Measurements from ENCODE around the gene ARMCX1. TPM values are rescaled to one million over a fixed set of nuclear protein-coding genes. Genes with fewer than 3 reads are reported as not detected.

Gene ARMCX1
- total RNA-seq, 2 experiments from 2014 or later: 0.61 to 0.66 TPM

DNA sequence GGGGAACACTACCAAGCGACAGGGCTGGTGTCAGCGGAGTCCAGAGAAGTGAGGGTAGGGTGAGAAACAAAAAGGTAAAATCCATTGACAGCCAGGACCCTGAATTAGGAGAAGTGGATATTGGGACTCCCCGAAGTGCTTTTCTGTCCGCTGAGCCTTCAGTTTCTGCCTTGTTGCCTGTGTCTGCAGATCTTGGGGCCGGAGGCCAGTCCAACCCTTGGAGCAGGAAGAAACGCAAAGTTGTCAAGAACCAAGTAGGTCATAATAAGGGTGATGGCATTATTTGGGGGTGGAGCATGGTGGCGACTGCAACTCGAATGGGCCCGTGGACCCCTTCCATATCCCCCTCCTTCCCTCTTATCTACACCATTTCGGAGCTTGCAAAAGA lies 1.0 kb downstream of the ARMCX1 start:
- Mint-ChIP-seq H3K27ac (no peak overlapping the region), H3K27me3 (peaks cover 13% of the 10 kb centered on the region), H3K9me3 (no peaks in the 10 kb centered on the region), H3K4me1 (ENCODE audit: low read depth) (peaks cover 7% of the 10 kb centered on the region), H3K36me3 (ENCODE audit: low read depth) (no peaks in the 10 kb centered on the region), H3K4me3 (peak overlapping the region; percentile 48)
- ATAC-seq (ENCODE audit: poor library complexity): no peak
- H3K4me3 ChIP-seq (ENCODE audit: low read length): no peak overlapping the region
- peaks cover 10% of the 10 kb centered on the region for H3K4me1 ChIP-seq (ENCODE audit: insufficient read depth, low read length)
- TF ChIP-seq, protein P1, sequence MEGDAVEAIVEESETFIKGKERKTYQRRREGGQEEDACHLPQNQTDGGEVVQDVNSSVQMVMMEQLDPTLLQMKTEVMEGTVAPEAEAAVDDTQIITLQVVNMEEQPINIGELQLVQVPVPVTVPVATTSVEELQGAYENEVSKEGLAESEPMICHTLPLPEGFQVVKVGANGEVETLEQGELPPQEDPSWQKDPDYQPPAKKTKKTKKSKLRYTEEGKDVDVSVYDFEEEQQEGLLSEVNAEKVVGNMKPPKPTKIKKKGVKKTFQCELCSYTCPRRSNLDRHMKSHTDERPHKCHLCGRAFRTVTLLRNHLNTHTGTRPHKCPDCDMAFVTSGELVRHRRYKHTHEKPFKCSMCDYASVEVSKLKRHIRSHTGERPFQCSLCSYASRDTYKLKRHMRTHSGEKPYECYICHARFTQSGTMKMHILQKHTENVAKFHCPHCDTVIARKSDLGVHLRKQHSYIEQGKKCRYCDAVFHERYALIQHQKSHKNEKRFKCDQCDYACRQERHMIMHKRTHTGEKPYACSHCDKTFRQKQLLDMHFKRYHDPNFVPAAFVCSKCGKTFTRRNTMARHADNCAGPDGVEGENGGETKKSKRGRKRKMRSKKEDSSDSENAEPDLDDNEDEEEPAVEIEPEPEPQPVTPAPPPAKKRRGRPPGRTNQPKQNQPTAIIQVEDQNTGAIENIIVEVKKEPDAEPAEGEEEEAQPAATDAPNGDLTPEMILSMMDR (IDR thresholded peaks at IDR 0.05): no peak
- intact Hi-C loops (cut with DNase I, micrococcal nuclease): no loop called here
- H3K9me3 ChIP-seq (ENCODE audit: control insufficient read depth in 1 of 2, insufficient read depth in 1 of 2, low read length in 2 of 2): no peaks in the 10 kb centered on the region
- ChIA-PET CTCF (no interaction called here), POLR2A (no interaction called here)
- no peaks in the 10 kb centered on the region for H3K36me3 ChIP-seq (ENCODE audit: insufficient read depth, low read length)
- no peak for DNase-seq
- H3K27me3 ChIP-seq (ENCODE audit: control insufficient read depth in 1 of 2, insufficient read depth in 2 of 2, low read length in 2 of 2): peaks cover 0 to 2% of the 10 kb centered on the region in 2 experiments
- H3K27ac ChIP-seq (ENCODE audit: low read depth in 1 of 2, low read length in 2 of 2): no peak overlapping the region

DNA sequence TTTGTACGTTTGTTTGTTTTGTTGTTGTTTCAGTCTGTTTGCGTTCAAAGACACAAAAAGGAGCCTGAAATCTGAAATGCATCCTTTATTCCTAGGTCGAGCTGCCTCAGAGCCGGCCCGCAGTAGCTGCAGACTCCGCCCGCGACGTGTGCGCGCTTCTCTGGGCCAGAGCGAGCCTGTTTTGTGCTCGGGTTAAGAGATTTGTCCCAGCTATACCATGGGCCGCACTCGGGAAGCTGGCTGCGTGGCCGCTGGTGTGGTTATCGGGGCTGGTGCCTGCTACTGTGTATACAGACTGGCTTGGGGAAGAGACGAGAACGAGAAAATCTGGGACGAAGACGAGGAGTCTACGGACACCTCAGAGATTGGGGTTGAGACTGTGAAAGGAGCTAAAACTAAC lies 2.4 kb downstream of the ARMCX1 start:
- Histone ChIP-seq H3K36me3 (ENCODE audit: insufficient read depth, low read length) (no peaks in the 10 kb centered on the region), H3K27ac (ENCODE audit: low read depth in 1 of 2, low read length in 2 of 2) (no peak overlapping the region), H3K4me3 (ENCODE audit: low read length) (no peak overlapping the region), H3K27me3 (ENCODE audit: control insufficient read depth in 1 of 2, insufficient read depth in 2 of 2, low read length in 2 of 2) (peaks cover 0 to 2% of the 10 kb centered on the region in 2 experiments), H3K9me3 (ENCODE audit: control insufficient read depth in 1 of 2, insufficient read depth in 1 of 2, low read length in 2 of 2) (no peaks in the 10 kb centered on the region), H3K4me1 (ENCODE audit: insufficient read depth, low read length) (peaks cover 10% of the 10 kb centered on the region)
- POLR2A ChIA-PET: no interaction called here
- DNase-seq (no peak), ATAC-seq (ENCODE audit: poor library complexity) (no peak)
- Mint-ChIP-seq H3K9me3 (no peaks in the 10 kb centered on the region), H3K4me3 (no peak overlapping the region), H3K4me1 (ENCODE audit: low read depth) (peaks cover 7% of the 10 kb centered on the region), H3K27me3 (peaks cover 13% of the 10 kb centered on the region), H3K27ac (no peak overlapping the region), H3K36me3 (ENCODE audit: low read depth) (no peaks in the 10 kb centered on the region)
- intact Hi-C loops (cut with DNase I, micrococcal nuclease): no loop called here
- CTCF ChIA-PET: no interaction called here
- TF ChIP-seq, protein P1 (IDR thresholded peaks at IDR 0.05): no peak

DNA sequence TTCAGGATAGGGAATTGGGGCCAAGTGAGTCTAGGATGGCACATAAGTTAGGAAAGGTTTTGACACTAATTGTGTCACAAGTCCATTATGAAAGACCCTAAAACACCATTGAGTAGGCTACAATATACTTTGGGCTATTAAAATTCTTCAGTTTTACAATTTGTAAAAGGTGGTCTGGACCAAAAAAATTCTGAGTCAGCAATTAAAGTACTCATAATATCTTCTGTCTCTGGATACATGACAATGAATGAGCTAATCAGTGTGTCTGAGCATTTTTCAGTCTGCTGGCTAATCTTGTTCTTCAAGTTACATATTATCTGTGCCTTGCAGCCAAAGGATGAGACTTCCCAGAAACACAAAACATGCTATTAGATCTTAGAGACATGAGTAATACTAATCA lies 14.3 kb downstream of the ARMCX1 start:
- TF ChIP-seq, protein P1 (IDR thresholded peaks at IDR 0.05): no peak
- POLR2A ChIA-PET: no interaction called here
- ATAC-seq (ENCODE audit: poor library complexity): no peak

More for the DNA sequence above, 14.3 kb downstream of the ARMCX1 start:
- Histone ChIP-seq H3K9me3 (ENCODE audit: control insufficient read depth in 1 of 2, insufficient read depth in 1 of 2, low read length in 2 of 2) (no peaks in the 10 kb centered on the region), H3K36me3 (ENCODE audit: insufficient read depth, low read length) (no peaks in the 10 kb centered on the region), H3K4me3 (ENCODE audit: low read length) (no peak overlapping the region), H3K4me1 (ENCODE audit: insufficient read depth, low read length) (no peaks in the 10 kb centered on the region), H3K27ac (ENCODE audit: low read depth in 1 of 2, low read length in 2 of 2) (no peak overlapping the region), H3K27me3 (ENCODE audit: control insufficient read depth in 1 of 2, insufficient read depth in 2 of 2, low read length in 2 of 2) (no peaks in the 10 kb centered on the region)
- no peaks in the 10 kb centered on the region for H3K4me1 Mint-ChIP-seq (ENCODE audit: low read depth)
- H3K9me3 Mint-ChIP-seq: peaks cover 4% of the 10 kb centered on the region
- intact Hi-C loops (cut with DNase I, micrococcal nuclease): loop anchor here in 1 of 2 experiments (10.0 kb wide), 1 partner anchor 60 kb away; no protein-coding TSS in a partner anchor
- CTCF ChIA-PET: no interaction called here
- H3K27me3 Mint-ChIP-seq: peaks cover 4% of the 10 kb centered on the region
- no peak overlapping the region for H3K4me3 Mint-ChIP-seq
- DNase-seq: no peak
- no peaks in the 10 kb centered on the region for H3K36me3 Mint-ChIP-seq (ENCODE audit: low read depth)
- H3K27ac Mint-ChIP-seq: no peak overlapping the region
